ENCODE measurements around the gene RTP2.

RTP2 gene

GRCh38 chr3:187702507-187703033 is at the start of gene RTP2:
TSS of gene RTP2 (minus strand) at chr3:187702557. CDS start at chr3:187702128, 429 bp downstream.
- no peak for DNase-seq (ENCODE audit: low read depth)

- DNase-seq (ENCODE audit: low read depth), result no peak
Observed at GRCh38 chr3:187750513-187751123, 48.3 kb upstream of the RTP2 start.

GRCh38 chr3:187750006-187750512 is 47.7 kb upstream of the RTP2 start:
- DNase-seq (ENCODE audit: low read depth), result no peak

GRCh38 chr3:187748050-187748481 is 45.7 kb upstream of the RTP2 start:
- peak; percentile 94 for DNase-seq (ENCODE audit: low read depth)

GRCh38 chr3:187747506-187747905 is 45.1 kb upstream of the RTP2 start:
- no peak for DNase-seq (ENCODE audit: low read depth)

- no peak for DNase-seq (ENCODE audit: low read depth)
Observed at GRCh38 chr3:187746442-187747281, 44.3 kb upstream of the RTP2 start.

- no peak for DNase-seq (ENCODE audit: low read depth)
Observed at GRCh38 chr3:187746059-187746441, 43.7 kb upstream of the RTP2 start.

GRCh38 chr3:187745201-187746058 is 43.1 kb upstream of the RTP2 start, which contains the start of gene BCL6:
TSS of gene BCL6 (minus strand) at chr3:187745468. CDS start at chr3:187733693, 11,775 bp downstream.
- no peak for DNase-seq (ENCODE audit: low read depth)

GRCh38 chr3:187744169-187745151 is 42.1 kb upstream of the RTP2 start:
- no peak for DNase-seq (ENCODE audit: low read depth)

- DNase-seq (ENCODE audit: low read depth), result no peak
Observed at GRCh38 chr3:187743195-187744141, 41.1 kb upstream of the RTP2 start.

GRCh38 chr3:187742351-187743171 is 40.2 kb upstream of the RTP2 start:
- DNase-seq (ENCODE audit: low read depth), result no peak

- no peak for DNase-seq (ENCODE audit: low read depth)
Observed at GRCh38 chr3:187741403-187742350, 39.3 kb upstream of the RTP2 start.

- no peak for DNase-seq (ENCODE audit: low read depth)
Observed at GRCh38 chr3:187740421-187741399, 38.4 kb upstream of the RTP2 start.

GRCh38 chr3:187739561-187740332 is 37.4 kb upstream of the RTP2 start:
- DNase-seq (ENCODE audit: low read depth), result no peak

GRCh38 chr3:187739094-187739560 is 36.8 kb upstream of the RTP2 start:
- no peak for DNase-seq (ENCODE audit: low read depth)

All from stimulated activated CD8-positive, alpha-beta memory T cell treated with anti-CD3 and anti-CD28 coated beads, Interleukin-7, amount 100 ng/mL, for 24 hours (primary cell).